ENCODE measurements around the gene MAP3K2.

The MAP3K2 gene

DNA sequence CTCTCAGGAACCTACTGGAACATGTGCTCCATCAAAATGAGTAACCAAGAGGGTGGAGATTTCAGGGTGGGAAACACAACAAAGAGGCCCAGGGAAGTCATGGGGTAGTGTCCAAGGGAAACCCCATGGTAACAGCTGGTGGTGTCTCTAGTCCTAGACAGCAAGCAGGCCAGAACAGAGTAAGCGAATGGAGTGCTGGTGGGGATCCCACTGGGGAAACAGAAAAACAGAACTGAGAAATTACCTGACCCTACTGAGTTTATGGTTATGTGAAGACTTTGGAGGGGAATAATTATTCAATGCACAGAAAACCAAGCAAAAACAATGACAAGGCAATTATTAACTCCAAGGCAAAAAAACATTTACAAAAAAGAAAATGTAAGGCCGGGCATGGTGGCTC lies 110.7 kb downstream of the MAP3K2 start:
- H2AFZ ChIP-seq (ENCODE audit: low read length): no peak overlapping the region
- no peaks in the 10 kb centered on the region for H3K79me2 ChIP-seq (ENCODE audit: insufficient read depth, low read length)
- TF ChIP-seq, protein P1, sequence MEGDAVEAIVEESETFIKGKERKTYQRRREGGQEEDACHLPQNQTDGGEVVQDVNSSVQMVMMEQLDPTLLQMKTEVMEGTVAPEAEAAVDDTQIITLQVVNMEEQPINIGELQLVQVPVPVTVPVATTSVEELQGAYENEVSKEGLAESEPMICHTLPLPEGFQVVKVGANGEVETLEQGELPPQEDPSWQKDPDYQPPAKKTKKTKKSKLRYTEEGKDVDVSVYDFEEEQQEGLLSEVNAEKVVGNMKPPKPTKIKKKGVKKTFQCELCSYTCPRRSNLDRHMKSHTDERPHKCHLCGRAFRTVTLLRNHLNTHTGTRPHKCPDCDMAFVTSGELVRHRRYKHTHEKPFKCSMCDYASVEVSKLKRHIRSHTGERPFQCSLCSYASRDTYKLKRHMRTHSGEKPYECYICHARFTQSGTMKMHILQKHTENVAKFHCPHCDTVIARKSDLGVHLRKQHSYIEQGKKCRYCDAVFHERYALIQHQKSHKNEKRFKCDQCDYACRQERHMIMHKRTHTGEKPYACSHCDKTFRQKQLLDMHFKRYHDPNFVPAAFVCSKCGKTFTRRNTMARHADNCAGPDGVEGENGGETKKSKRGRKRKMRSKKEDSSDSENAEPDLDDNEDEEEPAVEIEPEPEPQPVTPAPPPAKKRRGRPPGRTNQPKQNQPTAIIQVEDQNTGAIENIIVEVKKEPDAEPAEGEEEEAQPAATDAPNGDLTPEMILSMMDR (IDR thresholded peaks at IDR 0.05; ENCODE audit: low read length): no peak
- no peak for TF ChIP-seq EZH2 (IDR thresholded peaks at IDR 0.05; ENCODE audit: borderline replicate concordance, low read length)
- no peaks in the 10 kb centered on the region for H3F3A ChIP-seq (ENCODE audit: insufficient read depth, low read length)
- H3K36me3 ChIP-seq (ENCODE audit: insufficient read depth, low read length): peaks cover 85% of the 10 kb centered on the region
- H3K9me2 ChIP-seq (ENCODE audit: low read depth, low read length): no peaks in the 10 kb centered on the region
- H3K27me3 ChIP-seq (ENCODE audit: insufficient read depth, low read length): no peaks in the 10 kb centered on the region
- no peaks in the 10 kb centered on the region for H4K20me1 ChIP-seq (ENCODE audit: insufficient read depth, low read length)
- no peak overlapping the region for H3K4me2 ChIP-seq (ENCODE audit: low read length)
- H3K9ac ChIP-seq (ENCODE audit: low read length): no peak overlapping the region
- no peak overlapping the region for H3K27ac ChIP-seq (ENCODE audit: low read depth, low read length, poor library complexity, severe bottlenecking)
- H3K9me3 ChIP-seq (ENCODE audit: low read length): no peaks in the 10 kb centered on the region
- H3K4me1 ChIP-seq (ENCODE audit: insufficient read depth, low read length, severe bottlenecking): no peaks in the 10 kb centered on the region
- H3K4me3 ChIP-seq (ENCODE audit: low read depth, low read length, poor library complexity, severe bottlenecking): no peak overlapping the region

DNA sequence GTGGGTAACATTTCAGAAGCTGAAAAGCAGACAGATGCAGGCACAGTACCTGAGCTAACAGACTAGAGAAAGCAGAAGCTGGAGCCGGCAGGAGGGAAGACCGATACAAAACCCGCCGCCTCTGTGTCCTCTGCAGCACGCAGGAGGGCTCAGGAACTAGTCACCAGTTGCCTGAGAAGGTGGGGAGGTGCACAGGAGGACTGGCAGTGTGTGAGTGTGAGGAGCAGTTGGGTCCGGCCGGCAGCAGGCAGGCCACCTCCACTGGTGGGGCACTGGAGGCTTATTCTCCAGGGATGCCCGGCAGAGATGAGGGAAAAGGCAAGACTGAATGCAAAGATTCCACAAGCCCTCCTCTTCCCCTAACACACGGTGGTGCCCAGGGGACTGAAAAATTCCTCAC lies 112.0 kb downstream of the MAP3K2 start:
- no peaks in the 10 kb centered on the region for H3F3A ChIP-seq (ENCODE audit: insufficient read depth, low read length)
- TF ChIP-seq, protein P1 (IDR thresholded peaks at IDR 0.05; ENCODE audit: low read length): no peak
- TF ChIP-seq EZH2 (IDR thresholded peaks at IDR 0.05; ENCODE audit: borderline replicate concordance, low read length): no peak
- H2AFZ ChIP-seq (ENCODE audit: low read length): no peak overlapping the region
- no peaks in the 10 kb centered on the region for H3K4me1 ChIP-seq (ENCODE audit: insufficient read depth, low read length, severe bottlenecking)
- no peaks in the 10 kb centered on the region for H3K79me2 ChIP-seq (ENCODE audit: insufficient read depth, low read length)
- H3K27ac ChIP-seq (ENCODE audit: low read depth, low read length, poor library complexity, severe bottlenecking): no peak overlapping the region
- H4K20me1 ChIP-seq (ENCODE audit: insufficient read depth, low read length): no peaks in the 10 kb centered on the region
- no peaks in the 10 kb centered on the region for H3K27me3 ChIP-seq (ENCODE audit: insufficient read depth, low read length)
- no peak overlapping the region for H3K9ac ChIP-seq (ENCODE audit: low read length)
- H3K4me2 ChIP-seq (ENCODE audit: low read length): no peak overlapping the region
- no peak overlapping the region for H3K4me3 ChIP-seq (ENCODE audit: low read depth, low read length, poor library complexity, severe bottlenecking)
- peaks cover 84% of the 10 kb centered on the region for H3K36me3 ChIP-seq (ENCODE audit: insufficient read depth, low read length)
- H3K9me3 ChIP-seq (ENCODE audit: low read length): no peaks in the 10 kb centered on the region
- no peaks in the 10 kb centered on the region for H3K9me2 ChIP-seq (ENCODE audit: low read depth, low read length)

DNA sequence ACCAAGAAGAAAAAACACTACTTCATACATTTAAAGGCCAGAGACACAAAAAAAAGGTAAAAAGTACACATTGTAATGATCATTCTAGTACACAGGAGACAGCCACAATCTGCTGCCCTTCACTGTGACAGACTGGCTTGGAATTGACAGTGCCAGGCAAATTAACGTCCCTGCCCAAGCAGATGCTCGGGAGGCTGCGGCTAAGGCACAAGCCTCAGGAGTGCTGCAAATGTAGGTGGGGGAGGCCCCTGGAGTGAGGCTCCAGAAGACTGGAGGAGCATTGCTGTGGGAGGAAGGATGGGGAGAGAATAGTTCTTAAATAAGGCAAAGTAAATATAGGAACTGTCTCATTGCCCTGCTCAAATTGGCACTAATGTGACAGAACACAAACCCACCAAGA lies 112.4 kb downstream of the MAP3K2 start:
- H3K9me3 ChIP-seq (ENCODE audit: low read length): no peaks in the 10 kb centered on the region
- H3K4me3 ChIP-seq (ENCODE audit: low read depth, low read length, poor library complexity, severe bottlenecking): no peak overlapping the region
- H3K27me3 ChIP-seq (ENCODE audit: insufficient read depth, low read length): no peaks in the 10 kb centered on the region
- H3K4me2 ChIP-seq (ENCODE audit: low read length): no peak overlapping the region
- H3K9me2 ChIP-seq (ENCODE audit: low read depth, low read length): no peaks in the 10 kb centered on the region
- no peak overlapping the region for H3K9ac ChIP-seq (ENCODE audit: low read length)
- no peak overlapping the region for H2AFZ ChIP-seq (ENCODE audit: low read length)
- no peaks in the 10 kb centered on the region for H3K4me1 ChIP-seq (ENCODE audit: insufficient read depth, low read length, severe bottlenecking)
- H3F3A ChIP-seq (ENCODE audit: insufficient read depth, low read length): no peaks in the 10 kb centered on the region
- H3K36me3 ChIP-seq (ENCODE audit: insufficient read depth, low read length): peaks cover 87% of the 10 kb centered on the region
- TF ChIP-seq EZH2 (IDR thresholded peaks at IDR 0.05; ENCODE audit: borderline replicate concordance, low read length): no peak
- TF ChIP-seq, protein P1 (IDR thresholded peaks at IDR 0.05; ENCODE audit: low read length): no peak
- H3K27ac ChIP-seq (ENCODE audit: low read depth, low read length, poor library complexity, severe bottlenecking): no peak overlapping the region
- no peaks in the 10 kb centered on the region for H4K20me1 ChIP-seq (ENCODE audit: insufficient read depth, low read length)
- no peaks in the 10 kb centered on the region for H3K79me2 ChIP-seq (ENCODE audit: insufficient read depth, low read length)

Measured in OCI-LY1 (cell line).